NB4 (cell line): ENCODE measurements around the gene SH2D1A.

Experiments
- MYC ChIP-seq: IDR thresholded peaks from 2 replicates; pipeline ENCODE4 v1.6.1; 2011; ENCODE audit warnings: low read depth, low read length
- POLR2A ChIP-seq: IDR thresholded peaks from 2 replicates; pipeline ENCODE4 v1.6.1; 2011; ENCODE audit warnings: mild to moderate bottlenecking; ENCODE audit not compliant: insufficient read length; ENCODE audit errors: extremely low read depth
- TF ChIP-seq, protein P1 (sequence below): IDR thresholded peaks from one replicate; pipeline ENCODE4 v1.5.1; 2012; ENCODE audit warnings: low read depth, low read length
- TF ChIP-seq, protein P2 (sequence below): IDR thresholded peaks from 2 replicates; pipeline ENCODE4 v1.6.1; 2011; ENCODE audit warnings: low read depth, low read length

DNA sequence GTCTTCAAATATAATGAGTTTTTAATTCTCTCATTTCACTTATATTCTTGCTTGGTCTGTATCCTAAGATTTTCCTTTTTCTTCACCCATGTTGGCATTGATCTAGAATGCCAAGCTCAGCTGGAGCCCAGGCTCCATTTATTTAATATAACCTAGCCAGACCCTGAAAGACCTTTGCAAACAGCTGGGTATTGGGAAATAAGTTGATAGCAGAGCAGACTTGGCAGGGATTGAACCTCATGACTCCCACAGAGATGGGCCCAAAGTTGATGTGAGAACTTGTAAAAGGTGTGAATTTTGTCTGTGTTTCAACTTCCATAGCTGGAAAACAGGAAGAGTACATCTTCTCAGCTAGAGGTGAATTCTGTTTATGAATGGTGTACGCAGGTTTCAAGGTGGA is 59.5 kb downstream of the SH2D1A start:
- TF ChIP-seq, protein P1, sequence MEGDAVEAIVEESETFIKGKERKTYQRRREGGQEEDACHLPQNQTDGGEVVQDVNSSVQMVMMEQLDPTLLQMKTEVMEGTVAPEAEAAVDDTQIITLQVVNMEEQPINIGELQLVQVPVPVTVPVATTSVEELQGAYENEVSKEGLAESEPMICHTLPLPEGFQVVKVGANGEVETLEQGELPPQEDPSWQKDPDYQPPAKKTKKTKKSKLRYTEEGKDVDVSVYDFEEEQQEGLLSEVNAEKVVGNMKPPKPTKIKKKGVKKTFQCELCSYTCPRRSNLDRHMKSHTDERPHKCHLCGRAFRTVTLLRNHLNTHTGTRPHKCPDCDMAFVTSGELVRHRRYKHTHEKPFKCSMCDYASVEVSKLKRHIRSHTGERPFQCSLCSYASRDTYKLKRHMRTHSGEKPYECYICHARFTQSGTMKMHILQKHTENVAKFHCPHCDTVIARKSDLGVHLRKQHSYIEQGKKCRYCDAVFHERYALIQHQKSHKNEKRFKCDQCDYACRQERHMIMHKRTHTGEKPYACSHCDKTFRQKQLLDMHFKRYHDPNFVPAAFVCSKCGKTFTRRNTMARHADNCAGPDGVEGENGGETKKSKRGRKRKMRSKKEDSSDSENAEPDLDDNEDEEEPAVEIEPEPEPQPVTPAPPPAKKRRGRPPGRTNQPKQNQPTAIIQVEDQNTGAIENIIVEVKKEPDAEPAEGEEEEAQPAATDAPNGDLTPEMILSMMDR: no peak
- no peak for TF ChIP-seq POLR2A
- TF ChIP-seq, protein P2, sequence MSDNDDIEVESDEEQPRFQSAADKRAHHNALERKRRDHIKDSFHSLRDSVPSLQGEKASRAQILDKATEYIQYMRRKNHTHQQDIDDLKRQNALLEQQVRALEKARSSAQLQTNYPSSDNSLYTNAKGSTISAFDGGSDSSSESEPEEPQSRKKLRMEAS: no peak
- TF ChIP-seq MYC: no peak
